ENCODE results near the gene MORC2. TPM values are rescaled to one million over a fixed set of nuclear protein-coding genes. Genes with fewer than 3 reads are reported as not detected.

The MORC2 gene
- polyA plus RNA-seq, 1 donor from 2014 or later: 15.1 TPM

GRCh38 chr22:30968924-30969531 lies 454 bp upstream of the MORC2 start, which contains the start of gene TUG1:
TSS of gene TUG1 (plus strand) at chr22:30969265.
- Histone ChIP-seq H3K27ac (ENCODE audit: low read length) (peak within 1 kb of the TSS; percentile 90), H3K27me3 (ENCODE audit: insufficient read depth, low read depth, low read length) (no peaks in the 10 kb centered on the region), H3K36me3 (ENCODE audit: insufficient read depth, low read length) (peaks cover 21% of the 10 kb centered on the region), H3K9ac (ENCODE audit: low read length) (peak within 1 kb of the TSS; percentile 87), H3F3A (ENCODE audit: insufficient read depth, low read length, poor library complexity, severe bottlenecking) (peaks cover 6% of the 10 kb centered on the region), H2AFZ (ENCODE audit: low read depth, low read length) (peak within 1 kb of the TSS; percentile 58), H3K4me2 (ENCODE audit: low read length) (peak within 1 kb of the TSS; percentile 74), H4K20me1 (ENCODE audit: insufficient read depth) (no peaks in the 10 kb centered on the region), H3K9me3 (ENCODE audit: low read length) (peaks cover 24% of the 10 kb centered on the region), H3K9me2 (ENCODE audit: insufficient read depth, low read length) (no peaks in the 10 kb centered on the region), H3K4me3 (ENCODE audit: low read length) (peak within 1 kb of the TSS; percentile 81), H3K79me2 (replicated peaks; ENCODE audit: insufficient read depth, low read length) (peaks cover 83% of the 10 kb centered on the region)
- TF ChIP-seq POLR2AphosphoS5 (IDR thresholded peaks at IDR 0.05) (peak; percentile 96), RAD21 (conservative IDR thresholded peaks at IDR 0.05) (no peak), REST (IDR thresholded peaks at IDR 0.05; ENCODE audit: borderline replicate concordance) (peak; percentile 64), TAF1 (IDR thresholded peaks at IDR 0.05; ENCODE audit: low read depth) (peak; percentile 81), MXI1 (conservative IDR thresholded peaks at IDR 0.05; ENCODE audit: poor library complexity, severe bottlenecking) (peak; percentile 48), SMC3 (conservative IDR thresholded peaks at IDR 0.05; ENCODE audit: poor library complexity) (peak; percentile 8), EP300 (conservative IDR thresholded peaks at IDR 0.05; ENCODE audit: poor library complexity, severe bottlenecking) (peak; percentile 8), EZH2 (IDR thresholded peaks at IDR 0.05; ENCODE audit: borderline replicate concordance, insufficient read depth, low read length, poor library complexity, severe bottlenecking) (no peak)

GRCh38 chr22:30964858-30965257 lies 3.7 kb downstream of the MORC2 start:
- Histone ChIP-seq H3K27me3 (ENCODE audit: insufficient read depth, low read depth, low read length) (no peaks in the 10 kb centered on the region), H2AFZ (ENCODE audit: low read depth, low read length) (no peak overlapping the region), H3F3A (ENCODE audit: insufficient read depth, low read length, poor library complexity, severe bottlenecking) (peaks cover 6% of the 10 kb centered on the region), H3K79me2 (replicated peaks; ENCODE audit: insufficient read depth, low read length) (peaks cover 65% of the 10 kb centered on the region), H3K36me3 (ENCODE audit: insufficient read depth, low read length) (peaks cover 9% of the 10 kb centered on the region), H3K9ac (ENCODE audit: low read length) (no peak overlapping the region), H3K4me3 (ENCODE audit: low read length) (peak overlapping the region; percentile 81), H3K4me2 (ENCODE audit: low read length) (peak overlapping the region; percentile 41), H4K20me1 (ENCODE audit: insufficient read depth) (no peaks in the 10 kb centered on the region), H3K27ac (ENCODE audit: low read length) (no peak overlapping the region), H3K9me2 (ENCODE audit: insufficient read depth, low read length) (no peaks in the 10 kb centered on the region), H3K9me3 (ENCODE audit: low read length) (no peaks in the 10 kb centered on the region)
- no peak for TF ChIP-seq TAF1 (IDR thresholded peaks at IDR 0.05; ENCODE audit: low read depth)

- Histone ChIP-seq H3K9ac (ENCODE audit: low read length) (no peak overlapping the region), H3K36me3 (ENCODE audit: insufficient read depth, low read length) (peaks cover 17% of the 10 kb centered on the region), H3K9me2 (ENCODE audit: insufficient read depth, low read length) (no peaks in the 10 kb centered on the region), H3K9me3 (ENCODE audit: low read length) (no peaks in the 10 kb centered on the region), H3K4me3 (ENCODE audit: low read length) (no peak overlapping the region), H3K79me2 (replicated peaks; ENCODE audit: insufficient read depth, low read length) (peaks cover 10% of the 10 kb centered on the region), H2AFZ (ENCODE audit: low read depth, low read length) (no peak overlapping the region), H3K27me3 (ENCODE audit: insufficient read depth, low read depth, low read length) (no peaks in the 10 kb centered on the region), H3K27ac (ENCODE audit: low read length) (no peak overlapping the region), H3K4me2 (ENCODE audit: low read length) (no peak overlapping the region), H4K20me1 (ENCODE audit: insufficient read depth) (peaks cover 4% of the 10 kb centered on the region), H3F3A (ENCODE audit: insufficient read depth, low read length, poor library complexity, severe bottlenecking) (no peaks in the 10 kb centered on the region)
- TF ChIP-seq TAF1 (IDR thresholded peaks at IDR 0.05; ENCODE audit: low read depth): no peak
- no peak for TF ChIP-seq SMC3 (conservative IDR thresholded peaks at IDR 0.05; ENCODE audit: poor library complexity)
- TF ChIP-seq RAD21 (conservative IDR thresholded peaks at IDR 0.05): no peak
- TF ChIP-seq POLR2AphosphoS5 (IDR thresholded peaks at IDR 0.05): no peak
- TF ChIP-seq REST (IDR thresholded peaks at IDR 0.05; ENCODE audit: borderline replicate concordance): no peak
- no peak for TF ChIP-seq EP300 (conservative IDR thresholded peaks at IDR 0.05; ENCODE audit: poor library complexity, severe bottlenecking)
- no peak for TF ChIP-seq EZH2 (IDR thresholded peaks at IDR 0.05; ENCODE audit: borderline replicate concordance, insufficient read depth, low read length, poor library complexity, severe bottlenecking)
- TF ChIP-seq CTCF (IDR thresholded peaks at IDR 0.05; ENCODE audit: poor library complexity, severe bottlenecking): no peak
- TF ChIP-seq MXI1 (conservative IDR thresholded peaks at IDR 0.05; ENCODE audit: poor library complexity, severe bottlenecking): no peak
Observed at GRCh38 chr22:30955153-30955552, 13.4 kb downstream of the MORC2 start.

Data from neural cell (in vitro differentiated cells).